IMR-90 (cell line): ENCODE results near the gene NPSR1. TPM values are rescaled to one million over a fixed set of nuclear protein-coding genes. Genes with fewer than 3 reads are reported as not detected.

Source experiments
- ATAC-seq: fragments of 200-7000 bp; cut with Tn5 transposase; 2 replicates; pipeline ENCODE4 v1.9.1; 2020; ENCODE audit warnings: low read depth, mild to moderate bottlenecking, moderate library complexity
- BruUV-seq: library from RNA; stranded (reverse); fragments of 400-500 nt; replicated peaks from 2 replicates; lab custom pipeline; 2021; lab: Mats Ljungman, UMichigan
- CTCF ChIA-PET: fragments of 300-600 bp; formaldehyde crosslinking; extraction: SDS; loops from one replicate; lab custom pipeline; 2021; ENCODE audit warnings: antibody characterized with exemption; lab: Yijun Ruan, JAX
- POLR2A ChIA-PET: fragments of 300-600 bp; sonication (Branson Sonifier 250); formaldehyde crosslinking; loops from one replicate; lab custom pipeline; 2022; ENCODE audit warnings: antibody characterized with exemption; ENCODE audit not compliant: unreplicated experiment; lab: Charles Lee
- DNase-seq: peaks from one replicate; pipeline ENCODE4 v3.0.0; 2013
- H2AFZ ChIP-seq: replicated peaks from 2 replicates; pipeline ENCODE3; 2013; ENCODE audit warnings: low read length, mild to moderate bottlenecking; ENCODE audit not compliant: poor library complexity
- H2AK5ac ChIP-seq: 2 replicates; pipeline ENCODE4 v1.6.1; 2013; ENCODE audit warnings: low read depth, low read length, inconsistent platforms
- H2AK9ac ChIP-seq: replicated peaks from 2 replicates; pipeline ENCODE3; 2013; ENCODE audit warnings: mild to moderate bottlenecking, low read depth, low read length, moderate library complexity; ENCODE audit not compliant: poor library complexity
- H2BK120ac ChIP-seq: 2 replicates; pipeline ENCODE4 v1.6.1; 2013; ENCODE audit warnings: low read depth, low read length, inconsistent platforms
- H2BK15ac ChIP-seq: 3 replicates; pipeline ENCODE4 v1.6.1; 2013; ENCODE audit warnings: low read depth, low read length, inconsistent platforms
- H2BK20ac ChIP-seq: 2 replicates; pipeline ENCODE4 v1.6.1; 2013; ENCODE audit warnings: low read depth, mild to moderate bottlenecking, inconsistent platforms, low read length, moderate library complexity
- H2BK5ac ChIP-seq: 2 replicates; pipeline ENCODE4 v1.6.1; 2013; ENCODE audit warnings: mild to moderate bottlenecking, low read depth, low read length, inconsistent platforms; ENCODE audit not compliant: poor library complexity, severe bottlenecking
- H3K14ac ChIP-seq: replicated peaks from 2 replicates; pipeline ENCODE4 v1.6.1; 2013; ENCODE audit warnings: low read depth, low read length, inconsistent platforms
- H3K18ac ChIP-seq: 2 replicates; pipeline ENCODE4 v1.6.1; 2013; ENCODE audit warnings: low read depth, low read length, control low read depth
- H3K23ac ChIP-seq: 2 replicates; pipeline ENCODE4 v1.6.1; 2013; ENCODE audit warnings: low read depth, low read length, inconsistent platforms
- H3K27ac ChIP-seq: 2 replicates; pipeline ENCODE4 v1.5.1; 2013; ENCODE audit warnings: mild to moderate bottlenecking, control low read depth, low read length; ENCODE audit not compliant: insufficient read depth
- H3K27me3 ChIP-seq: 2 replicates; pipeline ENCODE4 v1.6.1; 2013; ENCODE audit warnings: low read length; ENCODE audit not compliant: control insufficient read depth, insufficient read depth
- H3K36me3 ChIP-seq: 2 replicates; pipeline ENCODE4 v1.6.1; 2013; ENCODE audit warnings: low read length, mixed read lengths; ENCODE audit not compliant: control insufficient read depth, insufficient read depth
- H3K4ac ChIP-seq: 2 replicates; pipeline ENCODE4 v1.6.1; 2013; ENCODE audit warnings: low read depth, low read length, inconsistent platforms
- H3K4me1 ChIP-seq: 2 replicates; pipeline ENCODE4 v1.6.1; 2013; ENCODE audit warnings: low read length, mixed read lengths; ENCODE audit not compliant: control insufficient read depth, insufficient read depth
- H3K4me2 ChIP-seq: 2 replicates; pipeline ENCODE4 v1.6.1; 2013; ENCODE audit warnings: low read depth, mild to moderate bottlenecking, control low read depth, low read length, moderate library complexity
- H3K4me3 ChIP-seq: 2 replicates; pipeline ENCODE4 v1.5.1; 2013; ENCODE audit warnings: low read depth, mild to moderate bottlenecking, control low read depth, low read length, moderate library complexity; ENCODE audit not compliant: insufficient read depth
- H3K56ac ChIP-seq: 2 replicates; pipeline ENCODE4 v1.6.1; 2013; ENCODE audit warnings: low read length, inconsistent platforms; ENCODE audit not compliant: insufficient read depth; ENCODE audit errors: extremely low read depth
- H3K79me1 ChIP-seq, 2 experiments: 2 replicates each; pipeline ENCODE4 v1.6.1; 2013; ENCODE audit warnings: low read length in 2 of 2, inconsistent platforms in 1 of 2, low read depth in 1 of 2
- H3K9ac ChIP-seq: 2 replicates; pipeline ENCODE4 v1.6.1; 2013; ENCODE audit warnings: low read depth, low read length, control low read depth
- H3K9me1 ChIP-seq: 2 replicates; pipeline ENCODE4 v1.6.1; 2013; ENCODE audit warnings: low read length, inconsistent platforms; ENCODE audit not compliant: insufficient read depth
- H3K9me3 ChIP-seq: 2 replicates; pipeline ENCODE4 v1.6.1; 2013; ENCODE audit warnings: low read length; ENCODE audit not compliant: control insufficient read depth, insufficient read depth
- H4K20me1 ChIP-seq: 2 replicates; pipeline ENCODE4 v1.6.1; 2013; ENCODE audit warnings: low read length, inconsistent platforms; ENCODE audit not compliant: insufficient read depth
- H4K5ac ChIP-seq: 2 replicates; pipeline ENCODE4 v1.6.1; 2013; ENCODE audit warnings: mild to moderate bottlenecking, low read depth, low read length, control low read depth
- H4K8ac ChIP-seq, 2 experiments: 2 replicates each; pipeline ENCODE4 v1.6.1; 2013; ENCODE audit warnings: low read depth in 2 of 2, low read length in 2 of 2, control low read depth in 1 of 2, inconsistent platforms in 1 of 2
- H4K91ac ChIP-seq: 2 replicates; pipeline ENCODE4 v1.6.1; 2013; ENCODE audit warnings: low read depth, low read length, inconsistent platforms; ENCODE audit not compliant: insufficient read depth
- BHLHE40 ChIP-seq: fragments of 150-350 bp; IDR thresholded peaks from 2 replicates; pipeline ENCODE4 v1.6.1; 2016; ENCODE audit warnings: mild to moderate bottlenecking, low read depth, low read length
- CEBPB ChIP-seq: IDR thresholded peaks from 2 replicates; pipeline ENCODE4 v1.6.1; 2012; ENCODE audit warnings: low read depth, low read length, improper control_type of control experiment
- FOS ChIP-seq: fragments of 150-350 bp; IDR thresholded peaks from 2 replicates; pipeline ENCODE4 v1.6.1; 2016; ENCODE audit warnings: low read depth, low read length
- MAFK ChIP-seq: IDR thresholded peaks from 2 replicates; pipeline ENCODE4 v1.6.1; 2012; ENCODE audit warnings: low read depth, low read length, improper control_type of control experiment
- NFE2L2 ChIP-seq: fragments of 150-350 bp; IDR thresholded peaks from 2 replicates; pipeline ENCODE4 v1.6.1; 2016; ENCODE audit warnings: low read depth, mild to moderate bottlenecking, low read length
- POLR2A ChIP-seq: IDR thresholded peaks from 2 replicates; pipeline ENCODE4 v1.6.1; 2012; ENCODE audit warnings: mild to moderate bottlenecking, low read depth, low read length
- RCOR1 ChIP-seq: IDR thresholded peaks from 2 replicates; pipeline ENCODE4 v1.6.1; 2012; ENCODE audit warnings: mild to moderate bottlenecking, low read length, improper control_type of control experiment; ENCODE audit not compliant: insufficient replicate concordance
- RFX5 ChIP-seq: IDR thresholded peaks from 2 replicates; pipeline ENCODE4 v1.8.0; 2012; ENCODE audit warnings: low read depth, mild to moderate bottlenecking, low read length, moderate library complexity
- SMC3 ChIP-seq: fragments of 150-350 bp; IDR thresholded peaks from 2 replicates; pipeline ENCODE4 v1.6.1; 2016; ENCODE audit warnings: low read depth, mild to moderate bottlenecking, antibody characterized with exemption, low read length, moderate library complexity
- WGBS, 2 experiments: methylation state at CpG; one replicate each; pipeline versions ENCODE4 v1.1.5 to v1.1.7; 2013; ENCODE audit warnings: missing lambda C conversion rate in 2 of 2; ENCODE audit not compliant: insufficient read length in 1 of 2; ENCODE audit errors: extremely low coverage in 2 of 2; 5-methylcytosine and 5-hydroxymethylcytosine counted together
- dilution Hi-C: fragments of 300-500 bp; cut with HindIII; formaldehyde crosslinking; loops from one replicate; pipeline ENCODE4 v1.14.3; 2018; ENCODE audit warnings: low sequenced_read_pairs; ENCODE audit not compliant: unreplicated experiment
- in situ Hi-C: fragments of 300-500 bp; cut with MboI; formaldehyde crosslinking; loops from 3 replicates; pipeline ENCODE4 v1.14.3; 2019; ENCODE audit warnings: low sequenced_read_pairs, inconsistent platforms, mixed read lengths
- intact Hi-C: fragments of 100-400 bp; cut with micrococcal nuclease; formaldehyde crosslinking; loops from 2 replicates; pipeline ENCODE4 v1.10.0; 2022
- polyA plus RNA-seq, 3 experiments: library from polyadenylated mRNA; depleted of rRNA; stranded (reverse); fragments of >200 nt; gene quantifications; 2 replicates each; pipeline ENCODE4 v1.2.3, GENCODE V29; 2012; ENCODE audit warnings: low replicate concordance in 1 of 3
- total RNA-seq: library from RNA; depleted of rRNA; stranded (reverse); fragments of >200 nt; gene quantifications from 2 replicates; pipeline ENCODE4 v1.2.3, GENCODE V29; 2012
- TF ChIP-seq, protein P1 (sequence below): fragments of 150-350 bp; IDR thresholded peaks from 2 replicates; pipeline ENCODE4 v1.6.1; 2016; ENCODE audit warnings: low read depth, mild to moderate bottlenecking, low read length, moderate library complexity, borderline replicate concordance
- TF ChIP-seq, protein P2 (sequence below): fragments of 150-350 bp; IDR thresholded peaks from 2 replicates; pipeline ENCODE4 v1.6.1; 2017; ENCODE audit warnings: mild to moderate bottlenecking, antibody characterized with exemption, low read length, low read depth

Gene NPSR1
- total and polyA plus RNA-seq, 2 of the 4 experiments (the other 2 are of a cell fraction) = not detected

DNA sequence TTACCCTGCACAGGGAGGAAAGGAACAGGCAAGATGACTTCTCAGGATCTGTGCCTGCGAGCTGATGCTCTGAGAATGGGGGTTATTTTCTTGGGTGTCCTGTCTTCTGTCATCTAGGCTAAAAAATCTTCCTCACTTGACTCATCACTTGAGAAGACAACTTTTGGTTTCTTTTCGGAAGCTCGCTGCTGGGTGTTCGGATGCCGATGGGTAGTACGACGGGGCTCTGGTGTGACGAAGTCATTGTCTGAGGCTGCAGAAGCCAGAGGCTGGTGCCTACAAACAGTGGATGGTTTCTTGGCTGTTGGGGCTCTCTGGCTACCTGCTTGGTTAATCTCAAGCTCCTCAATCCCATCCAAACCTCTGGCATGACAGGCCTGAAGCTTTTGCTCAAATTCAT is 92.2 kb downstream of the NPSR1 start:
- Histone ChIP-seq H3K4me2 (no peak overlapping the region), H3K4me3 (no peak overlapping the region), H2AK9ac (no peak overlapping the region), H3K18ac (no peak overlapping the region), H3K9me3 (no peaks in the 10 kb centered on the region), H3K79me1 (no peaks in the 10 kb centered on the region), H2BK20ac (no peak overlapping the region), H3K23ac (no peak overlapping the region), H4K91ac (no peak overlapping the region), H2BK120ac (no peak overlapping the region), H3K56ac (no peak overlapping the region), H3K9ac (no peak overlapping the region), H3K36me3 (no peaks in the 10 kb centered on the region), H3K9me1 (no peaks in the 10 kb centered on the region), H3K14ac (no peak overlapping the region), H3K4ac (no peak overlapping the region), H4K20me1 (no peaks in the 10 kb centered on the region), H2BK15ac (no peak overlapping the region), H2BK5ac (no peak overlapping the region), H2AK5ac (no peak overlapping the region), H3K27me3 (no peaks in the 10 kb centered on the region), H3K27ac (no peak overlapping the region), H4K5ac (no peak overlapping the region), H2AFZ (no peak overlapping the region), H4K8ac (no peak overlapping the region), H3K4me1 (no peaks in the 10 kb centered on the region; the same call in 1 of the 2 replicates)
- DNase-seq (no peak), ATAC-seq (no peak)
- TF ChIP-seq CEBPB (no peak), NFE2L2 (no peak), MAFK (no peak), RCOR1 (no peak), RFX5 (no peak), SMC3 (no peak), POLR2A (no peak), FOS (no peak), BHLHE40 (no peak)
- TF ChIP-seq, protein P1, sequence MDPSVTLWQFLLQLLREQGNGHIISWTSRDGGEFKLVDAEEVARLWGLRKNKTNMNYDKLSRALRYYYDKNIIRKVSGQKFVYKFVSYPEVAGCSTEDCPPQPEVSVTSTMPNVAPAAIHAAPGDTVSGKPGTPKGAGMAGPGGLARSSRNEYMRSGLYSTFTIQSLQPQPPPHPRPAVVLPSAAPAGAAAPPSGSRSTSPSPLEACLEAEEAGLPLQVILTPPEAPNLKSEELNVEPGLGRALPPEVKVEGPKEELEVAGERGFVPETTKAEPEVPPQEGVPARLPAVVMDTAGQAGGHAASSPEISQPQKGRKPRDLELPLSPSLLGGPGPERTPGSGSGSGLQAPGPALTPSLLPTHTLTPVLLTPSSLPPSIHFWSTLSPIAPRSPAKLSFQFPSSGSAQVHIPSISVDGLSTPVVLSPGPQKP = no peak
- TF ChIP-seq, protein P2, sequence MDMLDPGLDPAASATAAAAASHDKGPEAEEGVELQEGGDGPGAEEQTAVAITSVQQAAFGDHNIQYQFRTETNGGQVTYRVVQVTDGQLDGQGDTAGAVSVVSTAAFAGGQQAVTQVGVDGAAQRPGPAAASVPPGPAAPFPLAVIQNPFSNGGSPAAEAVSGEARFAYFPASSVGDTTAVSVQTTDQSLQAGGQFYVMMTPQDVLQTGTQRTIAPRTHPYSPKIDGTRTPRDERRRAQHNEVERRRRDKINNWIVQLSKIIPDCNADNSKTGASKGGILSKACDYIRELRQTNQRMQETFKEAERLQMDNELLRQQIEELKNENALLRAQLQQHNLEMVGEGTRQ = no peak
- dilution Hi-C loops = no loop called here
- intact Hi-C loops = no loop called here
- BruUV-seq = no TSS peak
- no CpG with 5 or more reads among the region's 8 CpGs for WGBS, 2 experiments
- CTCF ChIA-PET = no interaction called here
- POLR2A ChIA-PET = no interaction called here
- in situ Hi-C loops = no loop called here
